ENCODE data around the gene LEFTY1. TPM values are rescaled to one million over a fixed set of nuclear protein-coding genes. Genes with fewer than 3 reads are reported as not detected.
"Not testable (repeated sequence)": the region's sequence is repeated elsewhere in the genome, so short reads cannot be mapped to it uniquely, and the experiment has no call there.

The LEFTY1 gene
- not detected in 2 replicates for total RNA-seq

- no peak for DNase-seq (ENCODE audit: low read depth in 2 of 2)
Measured at GRCh38 chr1:225888898-225889601, at the start of gene LEFTY1. TSS of gene LEFTY1 (minus strand) at chr1:225889146. CDS start at chr1:225889066, 80 bp downstream.

GRCh38 chr1:225937048-225937968, 48.4 kb upstream of the LEFTY1 start:
- DNase-seq (ENCODE audit: low read depth in 2 of 2), result no peak

GRCh38 chr1:225936523-225936922, 47.6 kb upstream of the LEFTY1 start:
- no peak for DNase-seq (ENCODE audit: low read depth in 2 of 2)

- DNase-seq (ENCODE audit: low read depth in 2 of 2), result not testable (repeated sequence)
Measured at GRCh38 chr1:225936086-225936485, 47.1 kb upstream of the LEFTY1 start.

- no peak for DNase-seq (ENCODE audit: low read depth in 2 of 2)
Measured at GRCh38 chr1:225934711-225935110, 45.8 kb upstream of the LEFTY1 start.

- DNase-seq (ENCODE audit: low read depth in 2 of 2), result peak in 1 of 2 donors; percentile 37
Measured at GRCh38 chr1:225933072-225933471, 44.1 kb upstream of the LEFTY1 start.

GRCh38 chr1:225931270-225932136, 42.6 kb upstream of the LEFTY1 start:
- no peak for DNase-seq (ENCODE audit: low read depth in 2 of 2)

GRCh38 chr1:225930566-225930965, 41.6 kb upstream of the LEFTY1 start:
- no peak for DNase-seq (ENCODE audit: low read depth in 2 of 2)

GRCh38 chr1:225929462-225929861, 40.5 kb upstream of the LEFTY1 start:
- not testable (repeated sequence) for DNase-seq (ENCODE audit: low read depth in 2 of 2)

GRCh38 chr1:225928186-225929175, 39.5 kb upstream of the LEFTY1 start:
- no peak for DNase-seq (ENCODE audit: low read depth in 2 of 2)

- DNase-seq (ENCODE audit: low read depth in 2 of 2), result no peak
Measured at GRCh38 chr1:225926551-225927113, 37.7 kb upstream of the LEFTY1 start.

GRCh38 chr1:225923692-225924555, 35.0 kb upstream of the LEFTY1 start, which contains the start of gene PYCR2:
TSS of gene PYCR2 (minus strand) at chr1:225924250. CDS start at chr1:225924110, 140 bp downstream.
- peak; percentile 96 to 97 for DNase-seq (ENCODE audit: low read depth in 2 of 2)

GRCh38 chr1:225923381-225923691, 34.4 kb upstream of the LEFTY1 start:
- no peak for DNase-seq (ENCODE audit: low read depth in 2 of 2)

- no peak for DNase-seq (ENCODE audit: low read depth in 2 of 2)
Measured at GRCh38 chr1:225921734-225922709, 33.1 kb upstream of the LEFTY1 start.

GRCh38 chr1:225919906-225920305, 31.0 kb upstream of the LEFTY1 start:
- peak; percentile 21 to 89 for DNase-seq (ENCODE audit: low read depth in 2 of 2)

GRCh38 chr1:225918280-225918679, 29.3 kb upstream of the LEFTY1 start:
- DNase-seq (ENCODE audit: low read depth in 2 of 2), result no peak

- DNase-seq (ENCODE audit: low read depth in 2 of 2), result no peak
Measured at GRCh38 chr1:225917536-225917935, 28.6 kb upstream of the LEFTY1 start.

- DNase-seq (ENCODE audit: low read depth in 2 of 2), result no peak
Measured at GRCh38 chr1:225917101-225917500, 28.2 kb upstream of the LEFTY1 start.
